Stimulated activated CD4-positive, alpha-beta T cell treated with anti-CD3 and anti-CD28 coated beads, Interleukin-4, amount 100 ng/mL, for 1 hour (primary cell): ENCODE results near the gene HAO1.
"Not testable (repeated sequence)": the region's sequence is repeated elsewhere in the genome, so short reads cannot be mapped to it uniquely, and the experiment has no call there.

Experiments used
- DNase-seq: peaks from one replicate; pipeline ENCODE4 v3.0.0-alpha.2; 2020

HAO1 gene

GRCh38 chr20:7940341-7940740, at the start of gene HAO1:
Gene HAO1 (minus strand): TSS chr20:7940458. CDS start chr20:7940422, 36 bp downstream.
- DNase-seq, result no peak

GRCh38 chr20:7989379-7989778, 49.1 kb upstream of the HAO1 start:
- no peak for DNase-seq

GRCh38 chr20:7985916-7986315, 45.7 kb upstream of the HAO1 start:
- no peak for DNase-seq

GRCh38 chr20:7984192-7984591, 43.9 kb upstream of the HAO1 start:
- DNase-seq, result no peak

- DNase-seq, result no peak
These were observed 41.1 kb upstream of the HAO1 start for GRCh38 chr20:7981374-7981773.

GRCh38 chr20:7980332-7981046, 40.2 kb upstream of the HAO1 start:
- DNase-seq, result no peak

GRCh38 chr20:7977709-7978108, 37.5 kb upstream of the HAO1 start:
- DNase-seq, result no peak

GRCh38 chr20:7975851-7976414, 35.7 kb upstream of the HAO1 start:
- DNase-seq, result no peak

- DNase-seq, result no peak
These were observed 34.7 kb upstream of the HAO1 start for GRCh38 chr20:7974785-7975435.

- no peak for DNase-seq
These were observed 31.4 kb upstream of the HAO1 start for GRCh38 chr20:7971536-7972280.

- DNase-seq, result no peak
These were observed 27.1 kb upstream of the HAO1 start for GRCh38 chr20:7967199-7967844.

- DNase-seq, result no peak
These were observed 25.9 kb upstream of the HAO1 start for GRCh38 chr20:7966176-7966575.

- no peak for DNase-seq
These were observed 19.2 kb upstream of the HAO1 start for GRCh38 chr20:7959484-7959883.

GRCh38 chr20:7956561-7956960, 16.3 kb upstream of the HAO1 start:
- not testable (repeated sequence) for DNase-seq

- DNase-seq, result no peak
These were observed 10.1 kb upstream of the HAO1 start for GRCh38 chr20:7950387-7950786.

- no peak for DNase-seq
These were observed 3.6 kb upstream of the HAO1 start for GRCh38 chr20:7943891-7944290.

GRCh38 chr20:7939663-7940062, 595 bp downstream of the HAO1 start:
- DNase-seq, result no peak

GRCh38 chr20:7938058-7938457, 2.2 kb downstream of the HAO1 start:
- DNase-seq, result no peak

- DNase-seq, result no peak
These were observed 2.9 kb downstream of the HAO1 start for GRCh38 chr20:7937328-7937727.

GRCh38 chr20:7935027-7935551, 5.2 kb downstream of the HAO1 start:
- DNase-seq, result no peak

GRCh38 chr20:7933346-7933745, 6.9 kb downstream of the HAO1 start:
- no peak for DNase-seq

- no peak for DNase-seq
These were observed 9.9 kb downstream of the HAO1 start for GRCh38 chr20:7930343-7930742.

GRCh38 chr20:7926767-7927166, 13.5 kb downstream of the HAO1 start:
- no peak for DNase-seq
